ENCODE data around the gene CAPN2.

The CAPN2 gene

DNA sequence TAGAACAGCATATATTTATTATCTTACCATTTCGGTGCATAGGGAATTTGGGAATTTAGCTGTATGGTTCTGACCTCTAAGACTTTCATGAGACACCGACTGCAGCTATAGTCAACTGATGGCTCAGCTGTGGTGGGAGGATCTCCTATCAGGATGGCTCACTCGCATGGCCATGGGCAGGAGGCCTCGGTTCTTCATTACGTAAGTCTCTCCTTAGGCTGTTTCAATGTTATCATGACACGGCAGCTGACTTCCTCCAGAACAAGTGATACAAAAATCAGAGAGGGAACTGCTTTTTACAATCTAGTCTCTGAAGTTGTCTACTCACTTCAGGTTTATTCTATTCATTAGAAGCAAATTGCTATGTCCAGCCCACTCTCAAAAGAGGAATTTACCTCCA lies 33.5 kb upstream of the CAPN2 start (continued):
- TF ChIP-seq, protein P1, sequence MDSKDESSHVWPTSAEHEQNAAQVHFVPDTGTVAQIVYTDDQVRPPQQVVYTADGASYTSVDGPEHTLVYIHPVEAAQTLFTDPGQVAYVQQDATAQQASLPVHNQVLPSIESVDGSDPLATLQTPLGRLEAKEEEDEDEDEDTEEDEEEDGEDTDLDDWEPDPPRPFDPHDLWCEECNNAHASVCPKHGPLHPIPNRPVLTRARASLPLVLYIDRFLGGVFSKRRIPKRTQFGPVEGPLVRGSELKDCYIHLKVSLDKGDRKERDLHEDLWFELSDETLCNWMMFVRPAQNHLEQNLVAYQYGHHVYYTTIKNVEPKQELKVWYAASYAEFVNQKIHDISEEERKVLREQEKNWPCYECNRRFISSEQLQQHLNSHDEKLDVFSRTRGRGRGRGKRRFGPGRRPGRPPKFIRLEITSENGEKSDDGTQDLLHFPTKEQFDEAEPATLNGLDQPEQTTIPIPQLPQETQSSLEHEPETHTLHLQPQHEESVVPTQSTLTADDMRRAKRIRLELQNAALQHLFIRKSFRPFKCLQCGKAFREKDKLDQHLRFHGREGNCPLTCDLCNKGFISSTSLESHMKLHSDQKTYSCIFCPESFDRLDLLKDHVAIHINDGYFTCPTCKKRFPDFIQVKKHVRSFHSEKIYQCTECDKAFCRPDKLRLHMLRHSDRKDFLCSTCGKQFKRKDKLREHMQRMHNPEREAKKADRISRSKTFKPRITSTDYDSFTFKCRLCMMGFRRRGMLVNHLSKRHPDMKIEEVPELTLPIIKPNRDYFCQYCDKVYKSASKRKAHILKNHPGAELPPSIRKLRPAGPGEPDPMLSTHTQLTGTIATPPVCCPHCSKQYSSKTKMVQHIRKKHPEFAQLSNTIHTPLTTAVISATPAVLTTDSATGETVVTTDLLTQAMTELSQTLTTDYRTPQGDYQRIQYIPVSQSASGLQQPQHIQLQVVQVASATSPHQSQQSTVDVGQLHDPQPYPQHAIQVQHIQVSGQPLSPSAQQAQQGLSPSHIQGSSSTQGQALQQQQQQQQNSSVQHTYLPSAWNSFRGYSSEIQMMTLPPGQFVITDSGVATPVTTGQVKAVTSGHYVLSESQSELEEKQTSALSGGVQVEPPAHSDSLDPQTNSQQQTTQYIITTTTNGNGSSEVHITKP (tag by site-specific recombination; IDR thresholded peaks at IDR 0.05), result no peak
- TF ChIP-seq ZNF341 (tag by site-specific recombination; IDR thresholded peaks at IDR 0.05; ENCODE audit: low read depth), result no peak
- no peak for TF ChIP-seq TRIM28 (IDR thresholded peaks at IDR 0.05; ENCODE audit: borderline replicate concordance, low read length)
- TF ChIP-seq ZNF654 (tag by site-specific recombination; IDR thresholded peaks at IDR 0.05; ENCODE audit: low read depth), result no peak
- no peak for TF ChIP-seq ZFP37 (tag by site-specific recombination; IDR thresholded peaks at IDR 0.05)
- TF ChIP-seq ZIC2 (tag by site-specific recombination; IDR thresholded peaks at IDR 0.05), result no peak
- no peak for TF ChIP-seq ZNF621 (tag by site-specific recombination; IDR thresholded peaks at IDR 0.05)
- TF ChIP-seq YY2 (tag by site-specific recombination; IDR thresholded peaks at IDR 0.05), result no peak

- no peaks in the 10 kb centered on the region for H3K9me3 ChIP-seq (ENCODE audit: control insufficient read depth, insufficient read depth, low read depth, low read length)
- H3K36me3 ChIP-seq (ENCODE audit: control insufficient read depth in 2 of 2, insufficient read depth in 1 of 2, low read length in 2 of 2), result no peaks in the 10 kb centered on the region
- CTCF ChIA-PET, result interaction anchor here (0.6 to 12.9 kb wide), 16 partner anchors 9 to 683 kb away, joined by 3 to 233 read pairs (median 4); no protein-coding TSS in a partner anchor
- no peak overlapping the region for H3K27ac ChIP-seq (ENCODE audit: extremely low read depth, low read depth, low read length)
- H3K4me3 ChIP-seq (ENCODE audit: low read depth, low read length), result no peak overlapping the region
- no peaks in the 10 kb centered on the region for H3K4me1 ChIP-seq (ENCODE audit: control insufficient read depth, insufficient read depth, low read length)
- TF ChIP-seq ZNF623 (tag by site-specific recombination; IDR thresholded peaks at IDR 0.05) (no peak), ZNF350 (tag by site-specific recombination; IDR thresholded peaks at IDR 0.05) (no peak), ZNF776 (tag by site-specific recombination; IDR thresholded peaks at IDR 0.05; ENCODE audit: borderline replicate concordance) (no peak), REST (tag by site-specific recombination; IDR thresholded peaks at IDR 0.05) (no peak), ZNF629 (tag by site-specific recombination; IDR thresholded peaks at IDR 0.05) (no peak), ZFP37 (tag by site-specific recombination; IDR thresholded peaks at IDR 0.05) (no peak), ZSCAN30 (tag by site-specific recombination; IDR thresholded peaks at IDR 0.05) (no peak), GLIS1 (tag by site-specific recombination; IDR thresholded peaks at IDR 0.05) (peak; percentile 22; the same call in 1 of the 2 replicates), ZNF585B (tag by site-specific recombination; IDR thresholded peaks at IDR 0.05) (no peak)
- TF ChIP-seq, protein P2, sequence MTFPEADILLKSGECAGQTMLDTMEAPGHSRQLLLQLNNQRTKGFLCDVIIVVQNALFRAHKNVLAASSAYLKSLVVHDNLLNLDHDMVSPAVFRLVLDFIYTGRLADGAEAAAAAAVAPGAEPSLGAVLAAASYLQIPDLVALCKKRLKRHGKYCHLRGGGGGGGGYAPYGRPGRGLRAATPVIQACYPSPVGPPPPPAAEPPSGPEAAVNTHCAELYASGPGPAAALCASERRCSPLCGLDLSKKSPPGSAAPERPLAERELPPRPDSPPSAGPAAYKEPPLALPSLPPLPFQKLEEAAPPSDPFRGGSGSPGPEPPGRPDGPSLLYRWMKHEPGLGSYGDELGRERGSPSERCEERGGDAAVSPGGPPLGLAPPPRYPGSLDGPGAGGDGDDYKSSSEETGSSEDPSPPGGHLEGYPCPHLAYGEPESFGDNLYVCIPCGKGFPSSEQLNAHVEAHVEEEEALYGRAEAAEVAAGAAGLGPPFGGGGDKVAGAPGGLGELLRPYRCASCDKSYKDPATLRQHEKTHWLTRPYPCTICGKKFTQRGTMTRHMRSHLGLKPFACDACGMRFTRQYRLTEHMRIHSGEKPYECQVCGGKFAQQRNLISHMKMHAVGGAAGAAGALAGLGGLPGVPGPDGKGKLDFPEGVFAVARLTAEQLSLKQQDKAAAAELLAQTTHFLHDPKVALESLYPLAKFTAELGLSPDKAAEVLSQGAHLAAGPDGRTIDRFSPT (tag by site-specific recombination; IDR thresholded peaks at IDR 0.05), result no peak
- TF ChIP-seq, protein P3, sequence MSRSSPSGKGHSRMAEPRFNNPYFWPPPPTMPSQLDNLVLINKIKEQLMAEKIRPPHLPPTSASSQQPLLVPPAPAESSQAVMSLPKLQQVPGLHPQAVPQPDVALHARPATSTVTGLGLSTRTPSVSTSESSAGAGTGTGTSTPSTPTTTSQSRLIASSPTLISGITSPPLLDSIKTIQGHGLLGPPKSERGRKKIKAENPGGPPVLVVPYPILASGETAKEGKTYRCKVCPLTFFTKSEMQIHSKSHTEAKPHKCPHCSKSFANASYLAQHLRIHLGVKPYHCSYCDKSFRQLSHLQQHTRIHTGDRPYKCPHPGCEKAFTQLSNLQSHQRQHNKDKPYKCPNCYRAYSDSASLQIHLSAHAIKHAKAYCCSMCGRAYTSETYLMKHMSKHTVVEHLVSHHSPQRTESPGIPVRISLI (tag by site-specific recombination; IDR thresholded peaks at IDR 0.05), result peak; percentile 68; the same call in 1 of the 2 replicates
- TF ChIP-seq, protein P1 (tag by site-specific recombination; IDR thresholded peaks at IDR 0.05), result peak; percentile 68
- POLR2A ChIA-PET, result no interaction called here
Measured at GRCh38 chr1:223680188-223680587, 32.2 kb upstream of the CAPN2 start.

Measured in HEK293 (cell line).